Ectodermal cell (in vitro differentiated cells): ENCODE measurements around the gene EIF5A.

Experiments
- H3K27ac ChIP-seq: 2 replicates; pipeline ENCODE4 v1.7.0; 2013; ENCODE audit warnings: mild to moderate bottlenecking, low read depth, low read length; ENCODE audit not compliant: insufficient read depth, poor library complexity, severe bottlenecking
- H3K27me3 ChIP-seq: 2 replicates; pipeline ENCODE4 v1.7.0; 2013; ENCODE audit warnings: mild to moderate bottlenecking, low read length; ENCODE audit not compliant: insufficient read depth, control insufficient read depth, poor library complexity, severe bottlenecking
- H3K36me3 ChIP-seq: one replicate; pipeline ENCODE4 v1.7.0; 2013; ENCODE audit warnings: low read length; ENCODE audit not compliant: control insufficient read depth, insufficient read depth
- H3K4me1 ChIP-seq: one replicate; pipeline ENCODE4 v1.7.0; 2013; ENCODE audit warnings: low read length; ENCODE audit not compliant: control insufficient read depth, insufficient read depth
- H3K4me3 ChIP-seq: 2 replicates; pipeline ENCODE4 v1.7.0; 2013; ENCODE audit warnings: low read depth, low read length, control low read depth; ENCODE audit not compliant: insufficient read depth
- H3K9me3 ChIP-seq: 2 replicates; pipeline ENCODE4 v1.7.0; 2013; ENCODE audit warnings: mild to moderate bottlenecking, low read length, moderate library complexity; ENCODE audit not compliant: control insufficient read depth
- WGBS, 2 experiments: methylation state at CpG; one replicate each; pipeline ENCODE4 v1.1.7; 2013; ENCODE audit warnings: missing lambda C conversion rate in 2 of 2; 5-methylcytosine and 5-hydroxymethylcytosine counted together

Gene EIF5A

GRCh38 chr17:7313088-7313889 is 5.9 kb downstream of the EIF5A start:
- H3K36me3 ChIP-seq: peaks cover 51% of the 10 kb centered on the region
- no peaks in the 10 kb centered on the region for H3K9me3 ChIP-seq
- WGBS, 2 experiments: 90 to 91% methylated on average over 7 of the region's 7 CpGs
- H3K4me3 ChIP-seq: no peak overlapping the region
- no peaks in the 10 kb centered on the region for H3K27me3 ChIP-seq
- H3K27ac ChIP-seq: no peak overlapping the region
- H3K4me1 ChIP-seq: peaks cover 10% of the 10 kb centered on the region

GRCh38 chr17:7313890-7314718 is 6.7 kb downstream of the EIF5A start:
- H3K36me3 ChIP-seq: peaks cover 58% of the 10 kb centered on the region
- 53 to 55% methylated on average over 9 of the region's 9 CpGs for WGBS, 2 experiments
- peak overlapping the region; percentile 6 for H3K27ac ChIP-seq
- H3K4me1 ChIP-seq: peaks cover 9% of the 10 kb centered on the region
- no peaks in the 10 kb centered on the region for H3K27me3 ChIP-seq
- H3K4me3 ChIP-seq: peak overlapping the region; percentile 68
- no peaks in the 10 kb centered on the region for H3K9me3 ChIP-seq

GRCh38 chr17:7314719-7315569 is 7.5 kb downstream of the EIF5A start, which contains the start of gene GPS2:
GPS2 (minus strand) TSS chr17:7315360; CDS start chr17:7315052, 308 bp downstream.
- Histone ChIP-seq H3K9me3 (no peaks in the 10 kb centered on the region), H3K36me3 (peaks cover 52% of the 10 kb centered on the region), H3K27ac (peak within 1 kb of the TSS; percentile 18), H3K27me3 (no peaks in the 10 kb centered on the region), H3K4me3 (peak within 1 kb of the TSS; percentile 68), H3K4me1 (peaks cover 4% of the 10 kb centered on the region)
- WGBS, 2 experiments: 0 to 1% methylated on average over 95 of the region's 95 CpGs

DNA sequence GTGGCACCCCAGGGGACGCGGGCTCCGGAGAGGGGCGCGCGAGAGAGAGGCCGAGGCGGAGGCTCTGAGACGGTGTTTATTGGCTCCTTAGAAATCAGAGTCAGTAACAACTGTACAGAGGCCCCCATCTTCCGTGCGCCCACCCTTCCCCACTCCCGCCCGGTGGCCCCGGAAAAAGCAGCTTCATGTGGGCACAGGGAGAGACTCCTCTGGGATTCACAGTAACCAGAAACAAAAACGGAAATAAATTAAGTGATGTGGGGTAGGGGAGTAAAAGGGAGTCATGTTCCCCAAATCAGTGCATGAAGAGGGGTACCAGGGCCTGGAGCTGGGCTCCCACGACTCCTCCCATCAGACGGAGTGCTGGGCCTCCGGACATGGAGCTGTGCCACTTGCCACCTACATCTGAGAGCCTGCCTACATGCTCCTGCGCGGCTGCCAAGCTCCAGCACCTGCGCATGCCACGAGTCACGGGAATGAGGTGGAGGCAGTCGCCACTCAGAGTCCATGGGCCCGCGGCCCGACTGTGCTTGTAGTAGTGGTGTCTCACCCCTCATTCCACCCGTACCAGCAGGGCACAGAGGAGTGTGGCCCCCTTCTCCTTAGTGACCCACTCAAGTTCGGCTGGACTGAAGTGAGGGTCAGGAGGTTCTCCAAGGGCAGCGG is 8.3 kb downstream of the EIF5A start:
- WGBS, 2 experiments: 54 to 57% methylated on average over 30 of the region's 30 CpGs
- no peaks in the 10 kb centered on the region for H3K9me3 ChIP-seq
- peak overlapping the region; percentile 68 for H3K4me3 ChIP-seq
- no peaks in the 10 kb centered on the region for H3K27me3 ChIP-seq
- H3K4me1 ChIP-seq: peaks cover 4% of the 10 kb centered on the region
- peaks cover 44% of the 10 kb centered on the region for H3K36me3 ChIP-seq
- peak overlapping the region; percentile 18 for H3K27ac ChIP-seq

GRCh38 chr17:7317161-7317803 is 9.9 kb downstream of the EIF5A start:
- WGBS, 2 experiments: 95 to 96% methylated on average over 16 of the region's 16 CpGs
- no peaks in the 10 kb centered on the region for H3K27me3 ChIP-seq
- peaks cover 45% of the 10 kb centered on the region for H3K36me3 ChIP-seq
- H3K27ac ChIP-seq: no peak overlapping the region
- H3K4me1 ChIP-seq: peaks cover 4% of the 10 kb centered on the region
- H3K4me3 ChIP-seq: no peak overlapping the region
- no peaks in the 10 kb centered on the region for H3K9me3 ChIP-seq

- H3K36me3 ChIP-seq: peaks cover 46% of the 10 kb centered on the region
- WGBS, 2 experiments: 95 to 96% methylated on average over 13 of the region's 13 CpGs
- no peak overlapping the region for H3K27ac ChIP-seq
- H3K27me3 ChIP-seq: no peaks in the 10 kb centered on the region
- no peaks in the 10 kb centered on the region for H3K9me3 ChIP-seq
- H3K4me3 ChIP-seq: no peak overlapping the region
- peaks cover 4% of the 10 kb centered on the region for H3K4me1 ChIP-seq
Observed at GRCh38 chr17:7318121-7318860, 10.9 kb downstream of the EIF5A start.

- Histone ChIP-seq H3K4me1 (no peaks in the 10 kb centered on the region), H3K4me3 (no peak overlapping the region), H3K36me3 (peaks cover 62% of the 10 kb centered on the region), H3K9me3 (no peaks in the 10 kb centered on the region), H3K27ac (no peak overlapping the region), H3K27me3 (no peaks in the 10 kb centered on the region)
- WGBS, 2 experiments: 95 to 96% methylated on average over 15 of the region's 15 CpGs
Observed at GRCh38 chr17:7321466-7321865, 14.0 kb downstream of the EIF5A start.

GRCh38 chr17:7322520-7323194 is 15.2 kb downstream of the EIF5A start:
- no peaks in the 10 kb centered on the region for H3K9me3 ChIP-seq
- no peak overlapping the region for H3K4me3 ChIP-seq
- no peaks in the 10 kb centered on the region for H3K27me3 ChIP-seq
- peaks cover 60% of the 10 kb centered on the region for H3K36me3 ChIP-seq
- no peak overlapping the region for H3K27ac ChIP-seq
- peaks cover 2% of the 10 kb centered on the region for H3K4me1 ChIP-seq
- 96 to 97% methylated on average over 22 of the region's 22 CpGs for WGBS, 2 experiments
